ENCODE data around the gene TNP1.

The TNP1 gene

GRCh38 chr2:216859944-216860343, at the start of gene TNP1:
Gene TNP1 (minus strand): TSS chr2:216860064. CDS start chr2:216860034, 30 bp downstream.
- Mint-ChIP-seq H3K4me1 (peaks cover 9% of the 10 kb centered on the region), H3K36me3 (no peaks in the 10 kb centered on the region), H3K27me3 (no peaks in the 10 kb centered on the region), H3K4me3 (no peak within 1 kb of the TSS), H3K9me3 (no peaks in the 10 kb centered on the region), H3K27ac (no peak within 1 kb of the TSS)
- ATAC-seq = no peak

- ATAC-seq = no peak
- H3K36me3 Mint-ChIP-seq = no peaks in the 10 kb centered on the region
- H3K9me3 Mint-ChIP-seq = peaks cover 9% of the 10 kb centered on the region
- H3K27me3 Mint-ChIP-seq = no peaks in the 10 kb centered on the region
- no peak overlapping the region for H3K27ac Mint-ChIP-seq
- no peaks in the 10 kb centered on the region for H3K4me1 Mint-ChIP-seq
- no peak overlapping the region for H3K4me3 Mint-ChIP-seq
Measured at GRCh38 chr2:216908300-216908699, 48.4 kb upstream of the TNP1 start.

- Mint-ChIP-seq H3K4me1 (no peaks in the 10 kb centered on the region), H3K4me3 (no peak overlapping the region), H3K36me3 (no peaks in the 10 kb centered on the region), H3K27ac (no peak overlapping the region), H3K9me3 (peaks cover 16% of the 10 kb centered on the region), H3K27me3 (no peaks in the 10 kb centered on the region)
- ATAC-seq = no peak
Measured at GRCh38 chr2:216905649-216906329, 45.9 kb upstream of the TNP1 start.

GRCh38 chr2:216904974-216905373, 45.1 kb upstream of the TNP1 start:
- peaks cover 19% of the 10 kb centered on the region for H3K9me3 Mint-ChIP-seq
- no peaks in the 10 kb centered on the region for H3K36me3 Mint-ChIP-seq
- no peaks in the 10 kb centered on the region for H3K4me1 Mint-ChIP-seq
- no peak overlapping the region for H3K27ac Mint-ChIP-seq
- H3K27me3 Mint-ChIP-seq = no peaks in the 10 kb centered on the region
- no peak overlapping the region for H3K4me3 Mint-ChIP-seq
- no peak for ATAC-seq

GRCh38 chr2:216904554-216904953, 44.7 kb upstream of the TNP1 start:
- Mint-ChIP-seq H3K27ac (no peak overlapping the region), H3K27me3 (no peaks in the 10 kb centered on the region), H3K4me1 (no peaks in the 10 kb centered on the region), H3K9me3 (peaks cover 19% of the 10 kb centered on the region), H3K4me3 (no peak overlapping the region), H3K36me3 (no peaks in the 10 kb centered on the region)
- no peak for ATAC-seq

GRCh38 chr2:216903470-216903869, 43.6 kb upstream of the TNP1 start:
- no peaks in the 10 kb centered on the region for H3K36me3 Mint-ChIP-seq
- H3K27me3 Mint-ChIP-seq = no peaks in the 10 kb centered on the region
- H3K4me3 Mint-ChIP-seq = no peak overlapping the region
- H3K27ac Mint-ChIP-seq = no peak overlapping the region
- ATAC-seq = no peak
- H3K9me3 Mint-ChIP-seq = peaks cover 19% of the 10 kb centered on the region
- no peaks in the 10 kb centered on the region for H3K4me1 Mint-ChIP-seq

- no peak overlapping the region for H3K27ac Mint-ChIP-seq
- no peaks in the 10 kb centered on the region for H3K36me3 Mint-ChIP-seq
- no peak overlapping the region for H3K4me3 Mint-ChIP-seq
Measured at GRCh38 chr2:216901273-216901672, 41.4 kb upstream of the TNP1 start.

GRCh38 chr2:216900406-216900805, 40.5 kb upstream of the TNP1 start:
- Mint-ChIP-seq H3K36me3 (no peaks in the 10 kb centered on the region), H3K4me3 (no peak overlapping the region), H3K9me3 (peaks cover 19% of the 10 kb centered on the region), H3K4me1 (no peaks in the 10 kb centered on the region), H3K27me3 (no peaks in the 10 kb centered on the region), H3K27ac (no peak overlapping the region)
- no peak for ATAC-seq

More at GRCh38 chr2:216901273-216901672, 41.4 kb upstream of the TNP1 start:
- H3K9me3 Mint-ChIP-seq = peaks cover 19% of the 10 kb centered on the region
- no peaks in the 10 kb centered on the region for H3K4me1 Mint-ChIP-seq
- no peaks in the 10 kb centered on the region for H3K27me3 Mint-ChIP-seq
- ATAC-seq = no peak

- ATAC-seq = no peak
- H3K27me3 Mint-ChIP-seq = no peaks in the 10 kb centered on the region
Measured at GRCh38 chr2:216897561-216898203, 37.8 kb upstream of the TNP1 start.

GRCh38 chr2:216890138-216890537, 30.3 kb upstream of the TNP1 start:
- ATAC-seq = no peak
- no peaks in the 10 kb centered on the region for H3K9me3 Mint-ChIP-seq
- H3K4me3 Mint-ChIP-seq = no peak overlapping the region
- no peaks in the 10 kb centered on the region for H3K27me3 Mint-ChIP-seq
- H3K36me3 Mint-ChIP-seq = no peaks in the 10 kb centered on the region
- no peaks in the 10 kb centered on the region for H3K4me1 Mint-ChIP-seq
- no peak overlapping the region for H3K27ac Mint-ChIP-seq

More at GRCh38 chr2:216897561-216898203, 37.8 kb upstream of the TNP1 start:
- no peaks in the 10 kb centered on the region for H3K4me1 Mint-ChIP-seq
- H3K9me3 Mint-ChIP-seq = peaks cover 6% of the 10 kb centered on the region
- H3K36me3 Mint-ChIP-seq = no peaks in the 10 kb centered on the region
- H3K4me3 Mint-ChIP-seq = no peak overlapping the region
- H3K27ac Mint-ChIP-seq = no peak overlapping the region

- no peak overlapping the region for H3K4me3 Mint-ChIP-seq
- no peaks in the 10 kb centered on the region for H3K36me3 Mint-ChIP-seq
- no peaks in the 10 kb centered on the region for H3K27me3 Mint-ChIP-seq
- no peak for ATAC-seq
- H3K27ac Mint-ChIP-seq = no peak overlapping the region
- no peaks in the 10 kb centered on the region for H3K9me3 Mint-ChIP-seq
- no peaks in the 10 kb centered on the region for H3K4me1 Mint-ChIP-seq
Measured at GRCh38 chr2:216888887-216889622, 29.2 kb upstream of the TNP1 start.

- no peak for ATAC-seq
- Mint-ChIP-seq H3K27ac (no peak overlapping the region), H3K27me3 (no peaks in the 10 kb centered on the region), H3K4me1 (no peaks in the 10 kb centered on the region), H3K4me3 (no peak overlapping the region), H3K36me3 (no peaks in the 10 kb centered on the region), H3K9me3 (no peaks in the 10 kb centered on the region)
Measured at GRCh38 chr2:216888081-216888480, 28.2 kb upstream of the TNP1 start.

GRCh38 chr2:216887138-216887537, 27.3 kb upstream of the TNP1 start:
- no peaks in the 10 kb centered on the region for H3K27me3 Mint-ChIP-seq
- H3K27ac Mint-ChIP-seq = no peak overlapping the region
- H3K4me3 Mint-ChIP-seq = no peak overlapping the region
- H3K9me3 Mint-ChIP-seq = no peaks in the 10 kb centered on the region
- ATAC-seq = no peak
- H3K36me3 Mint-ChIP-seq = no peaks in the 10 kb centered on the region
- H3K4me1 Mint-ChIP-seq = no peaks in the 10 kb centered on the region

GRCh38 chr2:216885117-216885553, 25.3 kb upstream of the TNP1 start:
- no peak overlapping the region for H3K27ac Mint-ChIP-seq
- H3K4me1 Mint-ChIP-seq = no peaks in the 10 kb centered on the region
- H3K36me3 Mint-ChIP-seq = no peaks in the 10 kb centered on the region
- no peak overlapping the region for H3K4me3 Mint-ChIP-seq
- peaks cover 2% of the 10 kb centered on the region for H3K27me3 Mint-ChIP-seq
- no peaks in the 10 kb centered on the region for H3K9me3 Mint-ChIP-seq
- ATAC-seq = no peak

- Mint-ChIP-seq H3K4me3 (no peak overlapping the region), H3K27me3 (peaks cover 9% of the 10 kb centered on the region), H3K4me1 (no peaks in the 10 kb centered on the region), H3K9me3 (no peaks in the 10 kb centered on the region), H3K27ac (no peak overlapping the region), H3K36me3 (no peaks in the 10 kb centered on the region)
- no peak for ATAC-seq
Measured at GRCh38 chr2:216884347-216884746, 24.5 kb upstream of the TNP1 start.

All from stimulated activated memory B cell treated with anti-CD40 and anti-IgM and Interleukin-4, amounts not matched to agents 10 μg/mL and 1 μg/mL and 100 μg/mL, for 72 hours (primary cell).